ENCODE results near the gene CABCOCO1. TPM values are rescaled to one million over a fixed set of nuclear protein-coding genes. Genes with fewer than 3 reads are reported as not detected.
"Not testable (repeated sequence)": the region's sequence is repeated elsewhere in the genome, so short reads cannot be mapped to it uniquely, and the experiment has no call there.

CABCOCO1 gene
- total RNA-seq, 1 donor from 2014 or later = not detected

- Mint-ChIP-seq H3K27ac (no peak overlapping the region), H3K27me3 (ENCODE audit: insufficient read depth) (peaks cover 6% of the 10 kb centered on the region), H3K9me3 (no peaks in the 10 kb centered on the region), H3K36me3 (ENCODE audit: low read depth) (no peaks in the 10 kb centered on the region), H3K4me3 (no peak overlapping the region), H3K4me1 (ENCODE audit: low read depth) (no peaks in the 10 kb centered on the region)
- DNase-seq (ENCODE audit: low spot score) = no peak
- intact Hi-C loops (cut with micrococcal nuclease) = no loop called here
Measured at GRCh38 chr10:61655335-61655851, 7.3 kb upstream of the CABCOCO1 start.

- H3K4me3 Mint-ChIP-seq = no peak overlapping the region
- no peak overlapping the region for H3K27ac Mint-ChIP-seq
- no peaks in the 10 kb centered on the region for H3K36me3 Mint-ChIP-seq (ENCODE audit: low read depth)
- DNase-seq (ENCODE audit: low spot score) = no peak
- H3K9me3 Mint-ChIP-seq = no peaks in the 10 kb centered on the region
- intact Hi-C loops (cut with micrococcal nuclease) = no loop called here
- peaks cover 43% of the 10 kb centered on the region for H3K27me3 Mint-ChIP-seq (ENCODE audit: insufficient read depth)
- H3K4me1 Mint-ChIP-seq (ENCODE audit: low read depth) = no peaks in the 10 kb centered on the region
Measured at GRCh38 chr10:61663466-61663865, 737 bp downstream of the CABCOCO1 start.

GRCh38 chr10:61664985-61665384 lies 2.3 kb downstream of the CABCOCO1 start:
- peaks cover 40% of the 10 kb centered on the region for H3K27me3 Mint-ChIP-seq (ENCODE audit: insufficient read depth)
- no peaks in the 10 kb centered on the region for H3K9me3 Mint-ChIP-seq
- H3K36me3 Mint-ChIP-seq (ENCODE audit: low read depth) = no peaks in the 10 kb centered on the region
- no peak for DNase-seq (ENCODE audit: low spot score)
- H3K4me1 Mint-ChIP-seq (ENCODE audit: low read depth) = no peaks in the 10 kb centered on the region
- no peak overlapping the region for H3K27ac Mint-ChIP-seq
- H3K4me3 Mint-ChIP-seq = no peak overlapping the region
- intact Hi-C loops (cut with micrococcal nuclease) = no loop called here

GRCh38 chr10:61669161-61669725 lies 6.5 kb downstream of the CABCOCO1 start:
- intact Hi-C loops (cut with micrococcal nuclease) = no loop called here
- H3K9me3 Mint-ChIP-seq = no peaks in the 10 kb centered on the region
- no peak overlapping the region for H3K27ac Mint-ChIP-seq
- peaks cover 15% of the 10 kb centered on the region for H3K27me3 Mint-ChIP-seq (ENCODE audit: insufficient read depth)
- H3K4me1 Mint-ChIP-seq (ENCODE audit: low read depth) = no peaks in the 10 kb centered on the region
- H3K36me3 Mint-ChIP-seq (ENCODE audit: low read depth) = no peaks in the 10 kb centered on the region
- DNase-seq (ENCODE audit: low spot score) = no peak
- no peak overlapping the region for H3K4me3 Mint-ChIP-seq

- no peak overlapping the region for H3K27ac Mint-ChIP-seq
- no peaks in the 10 kb centered on the region for H3K36me3 Mint-ChIP-seq (ENCODE audit: low read depth)
- intact Hi-C loops (cut with micrococcal nuclease) = no loop called here
- DNase-seq (ENCODE audit: low spot score) = no peak
- H3K4me3 Mint-ChIP-seq = no peak overlapping the region
- no peaks in the 10 kb centered on the region for H3K9me3 Mint-ChIP-seq
- peaks cover 9% of the 10 kb centered on the region for H3K27me3 Mint-ChIP-seq (ENCODE audit: insufficient read depth)
- H3K4me1 Mint-ChIP-seq (ENCODE audit: low read depth) = no peaks in the 10 kb centered on the region
Measured at GRCh38 chr10:61669849-61670248, 7.1 kb downstream of the CABCOCO1 start.

GRCh38 chr10:61673360-61673759 lies 10.6 kb downstream of the CABCOCO1 start:
- intact Hi-C loops (cut with micrococcal nuclease) = no loop called here
- H3K4me3 Mint-ChIP-seq = no peak overlapping the region
- H3K36me3 Mint-ChIP-seq (ENCODE audit: low read depth) = no peaks in the 10 kb centered on the region
- H3K27ac Mint-ChIP-seq = no peak overlapping the region
- H3K27me3 Mint-ChIP-seq (ENCODE audit: insufficient read depth) = peaks cover 2% of the 10 kb centered on the region
- no peaks in the 10 kb centered on the region for H3K4me1 Mint-ChIP-seq (ENCODE audit: low read depth)
- DNase-seq (ENCODE audit: low spot score) = no peak
- H3K9me3 Mint-ChIP-seq = no peaks in the 10 kb centered on the region

GRCh38 chr10:61682323-61682722 lies 19.6 kb downstream of the CABCOCO1 start:
- no peaks in the 10 kb centered on the region for H3K9me3 Mint-ChIP-seq
- intact Hi-C loops (cut with micrococcal nuclease) = no loop called here
- no peak overlapping the region for H3K27ac Mint-ChIP-seq
- H3K27me3 Mint-ChIP-seq (ENCODE audit: insufficient read depth) = peaks cover 2% of the 10 kb centered on the region
- DNase-seq (ENCODE audit: low spot score) = no peak
- no peak overlapping the region for H3K4me3 Mint-ChIP-seq
- H3K36me3 Mint-ChIP-seq (ENCODE audit: low read depth) = no peaks in the 10 kb centered on the region
- no peaks in the 10 kb centered on the region for H3K4me1 Mint-ChIP-seq (ENCODE audit: low read depth)

- DNase-seq (ENCODE audit: low spot score) = no peak
- Mint-ChIP-seq H3K4me3 (no peak overlapping the region), H3K36me3 (ENCODE audit: low read depth) (no peaks in the 10 kb centered on the region), H3K9me3 (no peaks in the 10 kb centered on the region), H3K4me1 (ENCODE audit: low read depth) (no peaks in the 10 kb centered on the region), H3K27ac (no peak overlapping the region), H3K27me3 (ENCODE audit: insufficient read depth) (peaks cover 2% of the 10 kb centered on the region)
- intact Hi-C loops (cut with micrococcal nuclease) = no loop called here
Measured at GRCh38 chr10:61683319-61683718, 20.6 kb downstream of the CABCOCO1 start.

- H3K27ac Mint-ChIP-seq = no peak overlapping the region
- DNase-seq (ENCODE audit: low spot score) = no peak
- H3K4me1 Mint-ChIP-seq (ENCODE audit: low read depth) = no peaks in the 10 kb centered on the region
- no peak overlapping the region for H3K4me3 Mint-ChIP-seq
- no peaks in the 10 kb centered on the region for H3K36me3 Mint-ChIP-seq (ENCODE audit: low read depth)
- H3K27me3 Mint-ChIP-seq (ENCODE audit: insufficient read depth) = peaks cover 2% of the 10 kb centered on the region
- intact Hi-C loops (cut with micrococcal nuclease) = no loop called here
- no peaks in the 10 kb centered on the region for H3K9me3 Mint-ChIP-seq
Measured at GRCh38 chr10:61684894-61685507, 22.3 kb downstream of the CABCOCO1 start.

- H3K9me3 Mint-ChIP-seq = no peaks in the 10 kb centered on the region
- no peaks in the 10 kb centered on the region for H3K36me3 Mint-ChIP-seq (ENCODE audit: low read depth)
- H3K27ac Mint-ChIP-seq = no peak overlapping the region
- no peak for DNase-seq (ENCODE audit: low spot score)
- intact Hi-C loops (cut with micrococcal nuclease) = no loop called here
- H3K27me3 Mint-ChIP-seq (ENCODE audit: insufficient read depth) = no peaks in the 10 kb centered on the region
- H3K4me3 Mint-ChIP-seq = no peak overlapping the region
- no peaks in the 10 kb centered on the region for H3K4me1 Mint-ChIP-seq (ENCODE audit: low read depth)
Measured at GRCh38 chr10:61688551-61689308, 26.0 kb downstream of the CABCOCO1 start.

GRCh38 chr10:61691667-61692066 lies 28.9 kb downstream of the CABCOCO1 start:
- not testable (repeated sequence) for H3K27ac Mint-ChIP-seq; H3K36me3 Mint-ChIP-seq (ENCODE audit: low read depth); H3K27me3 Mint-ChIP-seq (ENCODE audit: insufficient read depth)

GRCh38 chr10:61692447-61693010 lies 29.8 kb downstream of the CABCOCO1 start:
- Mint-ChIP-seq H3K4me3 (no peak overlapping the region), H3K36me3 (ENCODE audit: low read depth) (no peaks in the 10 kb centered on the region), H3K9me3 (no peaks in the 10 kb centered on the region), H3K27ac (no peak overlapping the region), H3K4me1 (ENCODE audit: low read depth) (no peaks in the 10 kb centered on the region), H3K27me3 (ENCODE audit: insufficient read depth) (peaks cover 6% of the 10 kb centered on the region)
- intact Hi-C loops (cut with micrococcal nuclease) = no loop called here
- no peak for DNase-seq (ENCODE audit: low spot score)

More at GRCh38 chr10:61691667-61692066, 28.9 kb downstream of the CABCOCO1 start:
- H3K9me3 Mint-ChIP-seq; H3K4me3 Mint-ChIP-seq; intact Hi-C loops (cut with micrococcal nuclease); DNase-seq (ENCODE audit: low spot score); H3K4me1 Mint-ChIP-seq (ENCODE audit: low read depth): not testable (repeated sequence)

Data from activated T-helper 1 cell treated with anti-CD3 and anti-CD28 coated beads, Interleukin-12 subunit alpha, Interleukin-12 subunit beta, Interleukin-2, Interleukin-4 antibody, amounts not matched to agents 30 ng/mL and 10 ng/mL and 1 ng/mL, durations not matched to agents 14 hours and 24 hours and 36 hours (primary cell).